Endodermal cell (in vitro differentiated cells): ENCODE results near the gene CDKN2A. TPM values are rescaled to one million over a fixed set of nuclear protein-coding genes. Genes with fewer than 3 reads are reported as not detected.

ENCODE experiments used
- DNase-seq: peaks from one replicate; pipeline ENCODE4 v3.0.0-alpha.2; 2017
- H3K27ac ChIP-seq: 2 replicates; pipeline ENCODE4 v1.5.1; 2013; ENCODE audit warnings: mild to moderate bottlenecking, low read depth, low read length, moderate library complexity
- H3K27me3 ChIP-seq: 2 replicates; pipeline ENCODE4 v1.6.1; 2013; ENCODE audit warnings: mild to moderate bottlenecking, low read length, moderate library complexity; ENCODE audit not compliant: insufficient read depth, control insufficient read depth, poor library complexity, severe bottlenecking
- H3K36me3 ChIP-seq: 2 replicates; pipeline ENCODE4 v1.7.0; 2013; ENCODE audit warnings: mild to moderate bottlenecking, low read length, moderate library complexity; ENCODE audit not compliant: control insufficient read depth, insufficient read depth
- H3K4me1 ChIP-seq: one replicate; pipeline ENCODE4 v1.7.0; 2013; ENCODE audit warnings: low read length; ENCODE audit not compliant: control insufficient read depth, insufficient read depth
- H3K4me3 ChIP-seq: 2 replicates; pipeline ENCODE4 v1.5.1; 2013; ENCODE audit warnings: mild to moderate bottlenecking, low read length, moderate library complexity
- H3K9ac ChIP-seq: 2 replicates; pipeline ENCODE4 v1.6.1; 2013; ENCODE audit warnings: mild to moderate bottlenecking, low read length, moderate library complexity; ENCODE audit not compliant: poor library complexity, severe bottlenecking; ENCODE audit errors: extremely low read depth
- H3K9me3 ChIP-seq: 2 replicates; pipeline ENCODE4 v1.6.1; 2013; ENCODE audit warnings: mild to moderate bottlenecking, low read length, moderate library complexity; ENCODE audit not compliant: control insufficient read depth
- H3K27ac Mint-ChIP-seq: 2 replicates; pipeline ENCODE4 v1.8.0; 2020; ENCODE audit warnings: mixed read lengths
- H3K27me3 Mint-ChIP-seq: 2 replicates; pipeline ENCODE4 v1.8.0; 2021; ENCODE audit warnings: mild to moderate bottlenecking, mixed read lengths; ENCODE audit not compliant: insufficient read depth
- H3K36me3 Mint-ChIP-seq: 2 replicates; pipeline ENCODE4 v1.8.0; 2020; ENCODE audit warnings: low read depth, mixed read lengths
- H3K4me1 Mint-ChIP-seq: 2 replicates; pipeline ENCODE4 v1.8.0; 2020; ENCODE audit warnings: mixed read lengths
- H3K4me3 Mint-ChIP-seq: 2 replicates; pipeline ENCODE4 v1.8.0; 2020; ENCODE audit warnings: mild to moderate bottlenecking, moderate library complexity, mixed read lengths
- H3K9me3 Mint-ChIP-seq: 2 replicates; pipeline ENCODE4 v1.8.0; 2020; ENCODE audit warnings: mild to moderate bottlenecking, mixed read lengths
- WGBS, 2 experiments: methylation state at CpG; one replicate each; pipeline versions ENCODE4 v1.1.5 to v1.1.7; 2013; ENCODE audit warnings: missing lambda C conversion rate in 2 of 2, mixed read lengths in 1 of 2; ENCODE audit not compliant: insufficient coverage in 1 of 2, insufficient read length in 1 of 2; 5-methylcytosine and 5-hydroxymethylcytosine counted together
- total RNA-seq, 2 donors: library from RNA; stranded (reverse); fragmentation: NEBNext Ultra II Directional in 1 of 2; extraction: Animal tissue kit (Norgen Biotek cat#: 25700) in 1 of 2; gene quantifications; 2 replicates in 1 of 2; 3 replicates in 1 of 2; pipeline ENCODE4 v1.2.1, GENCODE V29; 2021
- TF ChIP-seq, protein P1 (sequence below): fragments of 200-600 bp; sonication (generic); conservative IDR thresholded peaks from 2 replicates; pipeline ENCODE4 v1.5.0; 2021; ENCODE audit warnings: antibody characterized with exemption, mild to moderate bottlenecking

The CDKN2A gene
- total RNA-seq, 2 donors from 2014 or later: 1.9 to 6.7 TPM

DNA sequence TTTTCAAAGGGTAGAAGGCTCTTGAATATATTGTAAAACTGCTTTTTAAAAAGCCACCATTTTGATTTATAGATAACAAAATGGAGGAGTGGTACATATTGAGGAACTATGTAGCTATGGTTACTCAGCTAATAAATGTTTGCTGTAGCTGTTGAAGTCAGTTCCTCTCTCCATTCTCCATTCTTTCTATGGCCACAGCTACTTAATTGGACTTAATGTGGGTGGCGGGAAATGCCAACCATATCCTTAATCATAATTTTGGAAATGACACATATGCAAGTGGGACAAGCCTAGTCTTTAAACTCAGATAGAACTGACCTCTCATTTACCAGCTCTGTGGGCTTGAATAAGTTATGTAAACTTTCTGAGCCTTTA, 10.6 kb downstream of the CDKN2A start:
- Mint-ChIP-seq H3K27ac (no peak overlapping the region), H3K4me3 (no peak overlapping the region), H3K36me3 (no peaks in the 10 kb centered on the region), H3K4me1 (no peaks in the 10 kb centered on the region), H3K27me3 (peaks cover 96% of the 10 kb centered on the region), H3K9me3 (no peaks in the 10 kb centered on the region)
- Histone ChIP-seq H3K9ac (no peak overlapping the region), H3K36me3 (no peaks in the 10 kb centered on the region), H3K4me3 (no peak overlapping the region), H3K4me1 (no peaks in the 10 kb centered on the region), H3K27ac (no peak overlapping the region), H3K9me3 (no peaks in the 10 kb centered on the region), H3K27me3 (peaks cover 96% of the 10 kb centered on the region)
- no peak for DNase-seq
- TF ChIP-seq, protein P1, sequence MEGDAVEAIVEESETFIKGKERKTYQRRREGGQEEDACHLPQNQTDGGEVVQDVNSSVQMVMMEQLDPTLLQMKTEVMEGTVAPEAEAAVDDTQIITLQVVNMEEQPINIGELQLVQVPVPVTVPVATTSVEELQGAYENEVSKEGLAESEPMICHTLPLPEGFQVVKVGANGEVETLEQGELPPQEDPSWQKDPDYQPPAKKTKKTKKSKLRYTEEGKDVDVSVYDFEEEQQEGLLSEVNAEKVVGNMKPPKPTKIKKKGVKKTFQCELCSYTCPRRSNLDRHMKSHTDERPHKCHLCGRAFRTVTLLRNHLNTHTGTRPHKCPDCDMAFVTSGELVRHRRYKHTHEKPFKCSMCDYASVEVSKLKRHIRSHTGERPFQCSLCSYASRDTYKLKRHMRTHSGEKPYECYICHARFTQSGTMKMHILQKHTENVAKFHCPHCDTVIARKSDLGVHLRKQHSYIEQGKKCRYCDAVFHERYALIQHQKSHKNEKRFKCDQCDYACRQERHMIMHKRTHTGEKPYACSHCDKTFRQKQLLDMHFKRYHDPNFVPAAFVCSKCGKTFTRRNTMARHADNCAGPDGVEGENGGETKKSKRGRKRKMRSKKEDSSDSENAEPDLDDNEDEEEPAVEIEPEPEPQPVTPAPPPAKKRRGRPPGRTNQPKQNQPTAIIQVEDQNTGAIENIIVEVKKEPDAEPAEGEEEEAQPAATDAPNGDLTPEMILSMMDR: no peak
- 65 to 100% methylated on average over 1 of the region's 1 CpG for WGBS, 2 experiments

DNA sequence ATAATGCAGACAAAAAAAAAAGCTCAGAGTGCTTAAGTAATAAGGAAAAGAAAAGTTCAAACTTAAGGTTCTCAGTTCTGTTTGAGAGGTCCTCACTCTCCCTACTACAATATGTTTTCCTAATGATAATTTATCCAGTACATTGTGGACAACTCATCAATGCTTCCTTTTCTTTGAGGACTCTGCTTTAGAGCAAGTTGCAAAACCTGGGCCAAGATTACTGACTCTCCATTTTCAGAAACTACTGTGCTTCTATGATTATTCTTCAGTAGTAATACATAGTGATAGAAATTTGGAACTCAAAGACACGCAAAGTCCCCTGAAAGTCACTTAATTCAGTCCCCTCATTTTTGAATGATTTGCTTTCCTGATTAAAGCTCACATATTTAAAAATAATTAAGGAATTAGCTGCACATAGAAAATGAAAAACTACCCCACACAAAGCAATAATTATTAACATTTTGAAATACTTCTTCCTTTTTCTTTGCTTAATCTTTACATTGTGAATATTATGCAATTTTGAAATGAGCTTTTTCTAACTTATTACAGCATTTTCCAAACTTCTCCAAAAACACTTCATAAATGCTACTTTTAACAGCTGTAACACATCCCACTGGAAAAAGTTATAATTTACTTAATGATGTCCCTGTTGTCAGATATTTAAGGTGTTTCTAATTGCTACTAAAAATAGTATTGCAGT, 11.2 kb downstream of the CDKN2A start:
- Histone ChIP-seq H3K9me3 (no peaks in the 10 kb centered on the region), H3K27ac (no peak overlapping the region), H3K4me3 (no peak overlapping the region), H3K36me3 (no peaks in the 10 kb centered on the region), H3K9ac (no peak overlapping the region), H3K27me3 (peaks cover 96% of the 10 kb centered on the region), H3K4me1 (no peaks in the 10 kb centered on the region)
- no peak overlapping the region for H3K27ac Mint-ChIP-seq
- no peaks in the 10 kb centered on the region for H3K4me1 Mint-ChIP-seq
- H3K9me3 Mint-ChIP-seq: no peaks in the 10 kb centered on the region
- 80 to 100% methylated on average over 1 of the region's 1 CpG for WGBS, 2 experiments
- no peak overlapping the region for H3K4me3 Mint-ChIP-seq
- no peak for DNase-seq
- H3K27me3 Mint-ChIP-seq: peaks cover 95% of the 10 kb centered on the region
- TF ChIP-seq, protein P1: no peak
- no peaks in the 10 kb centered on the region for H3K36me3 Mint-ChIP-seq

DNA sequence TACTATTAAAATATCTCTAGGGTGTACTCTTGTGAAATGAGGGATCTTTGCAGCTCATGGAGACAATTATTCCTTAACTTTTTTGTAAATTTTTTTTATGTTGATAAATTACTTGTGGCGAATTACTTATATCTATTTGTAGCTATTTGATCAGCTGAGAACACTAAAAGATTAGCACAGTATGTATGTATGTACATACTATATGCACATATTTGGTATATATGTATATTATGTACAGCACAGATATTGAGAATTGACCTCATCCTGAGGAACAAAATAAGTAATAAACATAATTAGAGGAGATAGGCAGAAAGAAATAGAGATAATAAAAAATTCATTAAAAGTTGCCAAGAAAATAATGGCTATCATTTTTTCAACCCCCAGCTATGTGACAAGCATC, 11.8 kb downstream of the CDKN2A start:
- H3K36me3 Mint-ChIP-seq: no peaks in the 10 kb centered on the region
- Histone ChIP-seq H3K36me3 (no peaks in the 10 kb centered on the region), H3K9me3 (no peaks in the 10 kb centered on the region), H3K27ac (no peak overlapping the region), H3K9ac (no peak overlapping the region), H3K4me3 (no peak overlapping the region), H3K27me3 (peaks cover 96% of the 10 kb centered on the region), H3K4me1 (no peaks in the 10 kb centered on the region)
- no CpG with 5 or more reads among the region's 1 CpG for WGBS, 2 experiments
- H3K27me3 Mint-ChIP-seq: peaks cover 95% of the 10 kb centered on the region
- TF ChIP-seq, protein P1: no peak
- H3K27ac Mint-ChIP-seq: no peak overlapping the region
- H3K9me3 Mint-ChIP-seq: no peaks in the 10 kb centered on the region
- H3K4me1 Mint-ChIP-seq: no peaks in the 10 kb centered on the region
- no peak for DNase-seq
- H3K4me3 Mint-ChIP-seq: no peak overlapping the region
